HG02763 (cell line): ENCODE data around the gene SIRPB1.
"Not testable (repeated sequence)": the region's sequence is repeated elsewhere in the genome, so short reads cannot be mapped to it uniquely, and the experiment has no call there.

Source experiments
- ATAC-seq: cut with Tn5 transposase; IDR thresholded peaks from one replicate; pipeline ENCODE4 v1.9.1; 2021; ENCODE audit warnings: mild to moderate bottlenecking, moderate library complexity; ENCODE audit not compliant: unreplicated experiment

SIRPB1 gene

GRCh38 chr20:1637755-1638154 lies 17.9 kb upstream of the SIRPB1 start:
- ATAC-seq, result no peak

GRCh38 chr20:1637226-1637625 lies 17.4 kb upstream of the SIRPB1 start:
- no peak for ATAC-seq

- ATAC-seq, result no peak
Measured at GRCh38 chr20:1636621-1637020, 16.8 kb upstream of the SIRPB1 start.

DNA sequence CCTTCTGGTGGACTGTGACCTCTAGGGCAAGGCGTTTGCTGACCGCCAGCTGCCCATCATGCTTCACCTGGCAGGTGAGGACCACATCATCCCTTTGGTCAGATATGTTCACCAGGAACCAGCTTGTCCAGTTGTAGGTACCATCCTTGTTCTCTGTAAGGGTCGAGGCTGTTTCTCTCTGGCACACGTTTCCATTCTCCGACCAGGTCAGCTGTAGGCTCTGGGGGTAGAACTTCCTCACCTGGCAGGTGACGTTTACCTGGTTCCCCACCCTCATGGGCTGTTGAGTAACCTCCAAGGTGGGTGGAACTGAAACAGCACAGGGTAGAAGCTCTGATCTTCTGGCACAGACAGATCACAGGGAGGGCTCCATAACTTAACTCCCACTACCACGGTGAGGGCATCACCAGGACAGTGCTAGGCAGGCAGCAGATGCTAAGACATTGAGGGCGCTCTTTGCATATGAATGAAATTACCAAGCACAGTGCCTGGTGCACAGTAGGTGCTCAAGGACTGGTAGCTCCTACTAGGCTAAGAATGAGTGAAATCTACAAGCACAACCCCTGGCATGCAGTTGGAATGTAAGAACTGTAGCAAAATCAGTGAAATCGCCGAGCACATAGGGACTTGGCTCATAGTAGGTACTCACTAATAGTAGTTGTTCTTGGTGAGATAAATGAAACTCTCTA lies 15.6 kb upstream of the SIRPB1 start:
- no peak for ATAC-seq

GRCh38 chr20:1633535-1633934 lies 13.7 kb upstream of the SIRPB1 start:
- no peak for ATAC-seq

DNA sequence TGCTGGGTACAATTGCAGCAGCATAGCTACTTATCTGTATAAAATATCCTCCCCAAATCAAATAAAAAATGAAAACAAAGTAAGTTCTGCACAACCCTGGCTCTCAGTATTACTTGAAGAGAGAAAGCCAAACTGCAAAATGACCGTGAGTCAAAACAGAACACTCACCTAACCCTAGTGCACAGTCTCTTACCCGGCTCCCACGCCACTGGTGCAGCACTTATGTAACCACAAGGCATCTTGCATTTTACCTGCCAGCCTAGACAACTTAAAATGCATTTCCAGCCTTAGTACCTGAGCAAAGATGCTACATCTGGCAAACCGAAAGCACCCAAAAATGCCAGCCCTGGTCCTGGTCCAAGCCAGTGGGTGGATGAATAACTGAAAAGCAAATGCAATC lies 12.4 kb upstream of the SIRPB1 start:
- ATAC-seq, result no peak

DNA sequence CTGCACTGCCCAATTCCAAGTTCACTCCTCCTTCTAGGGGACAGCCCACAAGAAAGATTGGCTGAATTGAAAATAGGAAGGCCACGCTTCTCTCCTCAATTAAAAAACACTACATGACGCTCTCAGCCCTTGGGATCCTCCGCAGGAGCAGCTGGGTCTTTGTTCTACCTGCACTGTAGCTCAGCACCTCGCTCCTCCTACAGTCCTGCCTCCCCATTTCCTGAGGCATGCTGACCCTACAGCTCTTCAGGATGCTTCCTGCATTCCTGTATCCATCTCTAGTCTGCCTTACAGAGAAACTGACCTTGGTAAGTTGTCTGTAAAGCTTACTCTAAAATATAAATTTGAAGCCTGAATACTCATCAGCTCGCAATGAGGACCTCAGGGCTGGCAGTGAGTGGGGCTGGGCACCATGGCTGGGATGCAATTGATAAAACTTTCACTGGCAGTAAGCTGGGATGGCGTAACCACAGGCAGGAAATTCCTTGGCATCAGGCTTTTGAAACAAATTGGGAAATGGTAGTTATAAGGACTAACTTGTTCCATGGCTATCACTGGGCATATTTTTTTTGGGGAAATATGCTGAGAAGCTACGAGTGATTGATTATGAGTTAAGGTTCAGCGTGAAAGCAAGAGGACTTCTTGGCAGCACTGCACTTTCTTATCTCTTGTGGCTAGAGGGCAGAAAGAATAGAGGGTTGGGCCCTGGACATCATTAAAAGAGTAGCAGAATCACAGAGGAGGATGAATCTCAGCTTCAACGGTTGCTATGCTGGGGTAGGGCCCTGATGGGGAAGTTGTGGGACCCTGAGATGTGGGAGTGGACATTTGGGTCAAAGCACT lies 11.7 kb upstream of the SIRPB1 start:
- ATAC-seq, result no peak

DNA sequence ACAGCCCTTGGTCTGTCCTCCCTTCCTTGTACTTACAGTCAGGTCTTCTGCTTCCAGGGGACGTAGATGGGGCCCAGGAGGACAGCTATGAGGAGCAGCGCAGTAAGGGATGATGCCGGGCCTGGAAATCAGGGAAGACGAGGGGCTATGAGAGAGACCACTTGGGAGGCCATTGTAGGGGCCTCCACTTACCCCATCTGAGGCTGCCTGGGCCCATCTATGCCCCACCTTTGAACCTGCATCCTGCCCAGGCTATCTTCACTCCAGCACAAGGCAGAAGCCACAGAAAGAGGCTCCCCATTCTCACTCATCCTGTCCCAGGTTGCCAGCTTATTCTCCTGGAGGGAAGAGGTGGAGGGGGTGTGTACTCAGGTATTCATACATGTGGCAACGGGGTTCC lies 10.4 kb upstream of the SIRPB1 start:
- ATAC-seq, result no peak

- no peak for ATAC-seq
Measured at GRCh38 chr20:1629321-1629720, 9.5 kb upstream of the SIRPB1 start.

DNA sequence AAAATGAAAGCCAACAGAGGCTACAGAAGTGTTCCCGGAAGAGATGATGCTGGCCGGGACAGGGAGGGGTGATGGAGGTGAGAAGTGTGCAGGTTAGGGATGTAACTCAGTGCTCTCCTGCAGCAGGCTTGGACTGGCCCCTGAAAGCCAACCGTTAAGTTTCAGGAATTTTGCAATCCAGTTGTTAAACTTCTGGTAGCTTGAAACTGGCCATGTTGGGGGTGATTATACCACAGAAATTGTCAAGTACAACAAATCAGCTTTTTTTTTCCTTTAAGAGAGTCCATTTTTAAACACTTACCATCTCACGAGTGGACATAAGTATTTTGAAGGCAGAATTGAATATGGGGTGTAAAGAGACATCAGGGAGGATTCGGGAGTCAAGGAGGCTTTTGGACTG lies 8.8 kb upstream of the SIRPB1 start:
- no peak for ATAC-seq

- no peak for ATAC-seq
Measured at GRCh38 chr20:1627200-1627550, 7.4 kb upstream of the SIRPB1 start.

DNA sequence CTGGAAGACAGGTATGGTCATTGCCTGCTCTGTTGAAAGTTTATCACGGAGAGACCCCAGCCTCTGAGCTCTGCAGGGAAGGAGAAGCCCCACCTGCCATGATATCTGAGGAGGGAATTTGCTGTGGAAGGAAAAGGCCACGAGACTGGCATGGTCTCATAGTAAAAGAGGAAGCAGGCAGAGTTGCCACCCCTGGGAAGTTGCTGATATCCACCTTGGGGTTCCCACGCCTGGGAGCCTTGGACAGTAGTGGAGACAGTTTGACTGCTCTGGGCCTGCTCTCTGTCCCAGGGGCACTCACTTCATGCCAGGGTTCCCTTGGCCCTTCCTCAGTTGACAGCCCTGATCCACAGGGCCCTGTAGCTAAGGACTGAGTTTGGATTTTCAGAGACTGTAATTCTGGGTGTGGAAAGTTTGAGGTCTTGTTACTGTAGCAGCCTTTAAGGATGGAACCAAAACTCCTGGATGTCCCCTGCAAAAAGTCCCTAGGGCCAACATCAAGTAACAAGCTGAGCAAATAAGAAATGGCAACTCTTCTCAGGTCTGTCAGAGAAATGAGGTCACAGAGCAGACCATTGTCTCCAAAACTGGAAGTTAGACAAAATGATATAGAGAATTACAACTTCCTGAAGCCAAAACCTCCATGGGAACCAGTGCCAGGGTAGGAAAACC lies 6.9 kb upstream of the SIRPB1 start:
- no peak for ATAC-seq

GRCh38 chr20:1625083-1625690 lies 5.4 kb upstream of the SIRPB1 start:
- no peak for ATAC-seq

GRCh38 chr20:1623501-1624205 lies 3.8 kb upstream of the SIRPB1 start:
- no peak for ATAC-seq

DNA sequence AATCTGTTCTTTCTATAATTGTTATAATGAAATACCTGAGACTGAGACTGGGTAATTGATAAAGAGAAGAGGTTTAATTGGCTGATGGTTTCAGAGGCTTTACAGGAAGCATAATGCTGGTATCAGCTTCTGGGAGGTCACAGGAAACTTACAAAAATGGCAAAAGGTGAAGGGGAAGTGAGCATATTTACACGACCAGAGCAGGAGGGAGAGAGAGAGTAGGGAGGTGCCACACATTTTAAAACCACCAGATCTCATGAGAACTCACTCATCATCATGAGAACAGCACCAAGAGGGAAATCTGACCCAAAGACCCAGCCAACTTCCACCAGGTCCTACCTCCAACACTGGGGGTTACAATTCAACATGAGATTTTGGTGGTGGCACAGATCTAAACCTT lies 2.6 kb upstream of the SIRPB1 start:
- no peak for ATAC-seq

DNA sequence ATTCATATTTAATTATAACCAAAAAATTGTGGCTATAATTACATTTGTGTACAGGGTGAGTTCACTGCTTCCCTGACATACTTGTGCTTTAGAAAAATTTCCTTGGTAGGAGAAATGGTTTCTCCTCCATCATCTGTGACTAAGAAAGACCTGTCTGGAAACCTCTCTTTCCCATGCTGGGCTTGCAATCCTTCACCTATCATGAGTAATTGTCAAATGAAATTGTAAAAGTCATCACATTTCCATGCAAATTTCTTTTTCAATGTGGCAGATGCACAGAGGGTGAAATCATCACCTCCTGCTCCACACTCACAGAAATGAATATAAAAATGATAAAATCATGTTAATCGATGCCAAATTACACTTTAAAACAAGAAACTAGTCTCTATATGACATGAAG lies 1.5 kb upstream of the SIRPB1 start:
- ATAC-seq, result no peak

GRCh38 chr20:1618954-1619540 lies 762 bp downstream of the SIRPB1 start:
- ATAC-seq, result no peak

- ATAC-seq, result no peak
Measured at GRCh38 chr20:1618479-1618878, 1.3 kb downstream of the SIRPB1 start.

DNA sequence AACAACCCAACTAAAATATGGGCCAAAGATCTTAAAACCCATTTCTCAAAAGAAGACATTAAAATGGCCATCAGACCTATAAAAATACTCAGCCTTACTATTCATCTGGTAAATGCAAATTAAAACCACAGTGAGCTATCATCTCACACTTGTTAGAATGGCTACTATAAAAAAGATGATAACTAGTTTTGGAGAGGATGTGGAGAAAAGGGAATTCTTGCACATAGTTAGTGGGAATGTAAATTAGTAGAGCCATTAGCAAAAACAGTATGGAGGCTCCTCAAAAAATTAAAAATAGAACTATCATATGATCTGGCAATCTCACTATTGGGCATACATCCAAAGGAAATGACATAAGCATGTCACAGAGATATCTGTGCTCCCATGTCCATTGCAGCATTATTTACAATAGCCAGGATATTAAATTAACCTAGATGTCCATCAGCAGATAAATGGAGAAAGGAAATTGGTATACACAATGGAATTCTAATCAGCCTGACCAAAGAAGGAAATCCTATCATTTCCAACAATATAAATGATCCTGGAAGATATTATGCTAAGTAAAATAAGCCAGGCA lies 2.9 kb downstream of the SIRPB1 start:
- no peak for ATAC-seq

DNA sequence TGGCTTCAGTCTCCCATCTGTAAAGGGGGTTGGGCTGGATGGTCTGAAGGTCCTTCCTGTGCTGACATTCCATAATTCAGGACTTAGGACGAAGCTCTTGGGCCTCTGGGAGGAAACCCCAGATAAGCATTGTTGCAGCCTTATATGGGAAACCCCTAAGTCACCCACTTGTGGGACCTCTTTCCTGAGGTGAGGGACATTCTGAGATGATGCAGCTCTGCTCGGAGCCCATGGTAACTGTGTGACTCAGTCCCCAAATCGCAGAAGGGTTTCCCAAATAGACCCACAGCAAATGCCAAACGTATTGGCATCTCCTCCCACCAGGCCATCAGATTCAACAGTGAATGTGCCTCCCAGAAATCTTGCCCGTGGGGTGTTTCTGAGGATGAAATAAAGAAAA lies 9.4 kb downstream of the SIRPB1 start:
- ATAC-seq, result not testable (repeated sequence)
